SK-N-MC (cell line): ENCODE data around the gene CDC42BPB.

Source experiments
- DNase-seq: peaks from one replicate; pipeline ENCODE4 v3.0.0-alpha.2; 2011; ENCODE audit warnings: low read depth, low spot score
- H3K27ac ChIP-seq: fragments of 200-600 bp; sonication (generic); 2 replicates; pipeline ENCODE4 v1.5.1; 2016; ENCODE audit warnings: mixed run types
- H3K36me3 ChIP-seq: fragments of 200-600 bp; sonication (generic); 2 replicates; pipeline ENCODE4 v1.6.1; 2017; ENCODE audit warnings: antibody characterized with exemption, low read length, mixed read lengths; ENCODE audit not compliant: insufficient read depth
- H3K4me3 ChIP-seq: fragments of 200-600 bp; sonication (generic); 2 replicates; pipeline ENCODE4 v1.5.1; 2016
- H3K9ac ChIP-seq: fragments of 200-600 bp; sonication (generic); 2 replicates; pipeline ENCODE4 v1.8.0; 2017; ENCODE audit warnings: mixed run types, mixed read lengths; ENCODE audit not compliant: insufficient read length
- H3K9me3 ChIP-seq: fragments of 200-600 bp; sonication (generic); 2 replicates; pipeline ENCODE4 v1.6.1; 2017; ENCODE audit warnings: low read depth, mild to moderate bottlenecking, antibody characterized with exemption, low read length, moderate library complexity, mixed read lengths
- EZH2 ChIP-seq: fragments of 200-600 bp; sonication (generic); IDR thresholded peaks from one replicate; pipeline ENCODE4 v1.6.1; 2017; ENCODE audit warnings: antibody characterized with exemption
- FOXP2 ChIP-seq: optimal IDR thresholded peaks from 2 replicates; pipeline ENCODE3; 2011; ENCODE audit warnings: mild to moderate bottlenecking, moderate library complexity; ENCODE audit not compliant: insufficient read depth; ENCODE audit errors: extremely low read length, control extremely low read depth
- POLR2AphosphoS5 ChIP-seq: IDR thresholded peaks from 2 replicates; pipeline ENCODE4 v1.6.1; 2012; ENCODE audit warnings: mild to moderate bottlenecking, low read depth, low read length, borderline replicate concordance

The CDC42BPB gene

GRCh38 chr14:102951799-102952198, 105.5 kb downstream of the CDC42BPB start:
- Histone ChIP-seq H3K4me3 (no peak overlapping the region), H3K9me3 (no peaks in the 10 kb centered on the region), H3K36me3 (peaks cover 53% of the 10 kb centered on the region), H3K27ac (peak overlapping the region; percentile 76), H3K9ac (no peak overlapping the region)
- TF ChIP-seq FOXP2, result no peak
- no peak for TF ChIP-seq POLR2AphosphoS5
- TF ChIP-seq EZH2, result no peak
- no peak for DNase-seq

- Histone ChIP-seq H3K9ac (no peak overlapping the region), H3K36me3 (peaks cover 52% of the 10 kb centered on the region), H3K4me3 (no peak overlapping the region), H3K9me3 (no peaks in the 10 kb centered on the region), H3K27ac (no peak overlapping the region)
- TF ChIP-seq EZH2, result no peak
- TF ChIP-seq POLR2AphosphoS5, result no peak
- TF ChIP-seq FOXP2, result no peak
- DNase-seq, result no peak
These were observed 106.3 kb downstream of the CDC42BPB start for GRCh38 chr14:102951034-102951433.

- peaks cover 59% of the 10 kb centered on the region for H3K36me3 ChIP-seq
- H3K9ac ChIP-seq, result no peak overlapping the region
- H3K4me3 ChIP-seq, result no peak overlapping the region
- H3K9me3 ChIP-seq, result no peaks in the 10 kb centered on the region
- no peak for TF ChIP-seq FOXP2
- TF ChIP-seq EZH2, result no peak
- no peak for TF ChIP-seq POLR2AphosphoS5
- peak overlapping the region; percentile 54 for H3K27ac ChIP-seq
- no peak for DNase-seq
These were observed 107.4 kb downstream of the CDC42BPB start for GRCh38 chr14:102949801-102950451.

GRCh38 chr14:102949062-102949800, 108.1 kb downstream of the CDC42BPB start:
- DNase-seq, result no peak
- H3K36me3 ChIP-seq, result peaks cover 57% of the 10 kb centered on the region
- H3K9me3 ChIP-seq, result no peaks in the 10 kb centered on the region
- no peak overlapping the region for H3K9ac ChIP-seq
- H3K27ac ChIP-seq, result peak overlapping the region; percentile 54
- H3K4me3 ChIP-seq, result no peak overlapping the region
- no peak for TF ChIP-seq POLR2AphosphoS5
- no peak for TF ChIP-seq EZH2
- TF ChIP-seq FOXP2, result no peak

GRCh38 chr14:102948698-102949061, 108.7 kb downstream of the CDC42BPB start:
- H3K9ac ChIP-seq, result no peak overlapping the region
- H3K9me3 ChIP-seq, result no peaks in the 10 kb centered on the region
- peaks cover 60% of the 10 kb centered on the region for H3K36me3 ChIP-seq
- no peak for DNase-seq
- peak overlapping the region; percentile 54 for H3K27ac ChIP-seq
- no peak overlapping the region for H3K4me3 ChIP-seq
- TF ChIP-seq POLR2AphosphoS5, result no peak
- no peak for TF ChIP-seq FOXP2
- TF ChIP-seq EZH2, result no peak

GRCh38 chr14:102947321-102948103, 109.8 kb downstream of the CDC42BPB start:
- Histone ChIP-seq H3K4me3 (no peak overlapping the region), H3K9me3 (no peaks in the 10 kb centered on the region), H3K9ac (no peak overlapping the region), H3K36me3 (peaks cover 61% of the 10 kb centered on the region), H3K27ac (0 out of 2 replicates have a peak overlapping the region, but pooled peaks have one; percentile 26)
- DNase-seq, result no peak
- TF ChIP-seq FOXP2 (no peak), EZH2 (no peak), POLR2AphosphoS5 (no peak)

- DNase-seq, result no peak
- Histone ChIP-seq H3K9me3 (no peaks in the 10 kb centered on the region), H3K27ac (no peak overlapping the region), H3K4me3 (no peak overlapping the region), H3K9ac (no peak overlapping the region), H3K36me3 (peaks cover 49% of the 10 kb centered on the region)
- TF ChIP-seq POLR2AphosphoS5 (no peak), EZH2 (no peak), FOXP2 (no peak)
These were observed 111.8 kb downstream of the CDC42BPB start for GRCh38 chr14:102945346-102946130.
